Measurements from ENCODE around the gene UTP14C. TPM values are rescaled to one million over a fixed set of nuclear protein-coding genes. Genes with fewer than 3 reads are reported as not detected.

The UTP14C gene
- total RNA-seq, 2 donors from 2014 or later, result 19.1 to 26.1 TPM

DNA sequence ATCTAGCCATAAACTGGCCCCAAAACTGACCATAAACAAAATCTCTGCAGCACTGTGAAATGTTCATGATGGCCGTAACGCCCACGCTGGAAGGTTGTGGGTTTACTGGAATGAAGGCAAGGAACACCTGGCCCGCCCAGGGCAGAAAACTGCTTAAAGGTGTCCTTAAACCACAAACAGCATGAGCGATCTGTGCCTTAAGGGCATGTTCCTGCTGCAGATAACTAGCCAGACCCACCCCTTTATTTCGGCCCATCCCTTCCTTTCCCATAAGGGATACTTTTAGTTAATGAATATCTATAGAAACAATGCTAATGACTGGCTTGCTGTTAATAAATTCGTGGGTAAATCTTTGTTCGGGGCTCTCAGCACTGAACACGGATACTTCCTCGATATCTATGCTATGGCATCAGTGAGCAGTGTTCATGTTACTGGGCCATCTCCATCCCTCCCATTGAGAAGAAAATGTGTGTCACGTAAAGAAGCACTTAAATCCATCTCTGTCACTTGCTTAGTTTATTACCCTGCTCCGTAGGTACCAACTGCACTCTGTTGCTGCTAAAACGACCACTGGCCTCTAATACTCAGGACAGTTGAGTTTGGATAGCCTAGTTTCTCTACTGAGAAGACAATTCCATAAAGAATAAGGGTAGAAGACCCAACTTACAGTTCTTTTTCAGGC is 18.5 kb upstream of the UTP14C start:
- Histone ChIP-seq H3K4me3 (no peak overlapping the region), H3K4me1 (replicated peaks) (no peaks in the 10 kb centered on the region), H3K36me3 (no peaks in the 10 kb centered on the region), H3K9me3 (no peaks in the 10 kb centered on the region), H3K27me3 (replicated peaks; ENCODE audit: insufficient read depth) (no peaks in the 10 kb centered on the region), H3K27ac (no peak overlapping the region)
- WGBS, result 88% methylated on average over 13 of the region's 13 CpGs
- TF ChIP-seq CTCF (IDR thresholded peaks at IDR 0.05) (no peak), POLR2A (IDR thresholded peaks at IDR 0.05) (no peak), POLR2AphosphoS5 (IDR thresholded peaks at IDR 0.05) (no peak)
- DNase-seq (ENCODE audit: low spot score), result no peak
- intact Hi-C loops (cut with DNase I), result no loop called here

- H3K4me3 ChIP-seq, result no peak overlapping the region
- intact Hi-C loops (cut with DNase I), result no loop called here
- no peak for DNase-seq (ENCODE audit: low spot score)
- no peak overlapping the region for H3K27ac ChIP-seq
- no peaks in the 10 kb centered on the region for H3K4me1 ChIP-seq (replicated peaks)
- 93% methylated on average over 8 of the region's 8 CpGs for WGBS
- no peaks in the 10 kb centered on the region for H3K36me3 ChIP-seq
- TF ChIP-seq CTCF (IDR thresholded peaks at IDR 0.05) (no peak), POLR2AphosphoS5 (IDR thresholded peaks at IDR 0.05) (no peak), POLR2A (IDR thresholded peaks at IDR 0.05) (no peak)
- H3K27me3 ChIP-seq (replicated peaks; ENCODE audit: insufficient read depth), result no peaks in the 10 kb centered on the region
- no peaks in the 10 kb centered on the region for H3K9me3 ChIP-seq
These were observed 17.8 kb upstream of the UTP14C start for GRCh38 chr13:52006523-52007245.

- no peaks in the 10 kb centered on the region for H3K4me1 ChIP-seq (replicated peaks)
- no peak overlapping the region for H3K4me3 ChIP-seq
- no peak for TF ChIP-seq CTCF (IDR thresholded peaks at IDR 0.05)
- no peak for TF ChIP-seq POLR2AphosphoS5 (IDR thresholded peaks at IDR 0.05)
- TF ChIP-seq POLR2A (IDR thresholded peaks at IDR 0.05), result no peak
- H3K27ac ChIP-seq, result no peak overlapping the region
- H3K27me3 ChIP-seq (replicated peaks; ENCODE audit: insufficient read depth), result no peaks in the 10 kb centered on the region
- no peaks in the 10 kb centered on the region for H3K36me3 ChIP-seq
- 69% methylated on average over 6 of the region's 6 CpGs for WGBS
- intact Hi-C loops (cut with DNase I), result loop anchor here (5.0 to 10.0 kb wide), 3 partner anchors 185 to 442 kb away; partner anchors contain the start of gene VPS36
- H3K9me3 ChIP-seq, result no peaks in the 10 kb centered on the region
- no peak for DNase-seq (ENCODE audit: low spot score)
These were observed 14.5 kb upstream of the UTP14C start for GRCh38 chr13:52009946-52010345.

DNA sequence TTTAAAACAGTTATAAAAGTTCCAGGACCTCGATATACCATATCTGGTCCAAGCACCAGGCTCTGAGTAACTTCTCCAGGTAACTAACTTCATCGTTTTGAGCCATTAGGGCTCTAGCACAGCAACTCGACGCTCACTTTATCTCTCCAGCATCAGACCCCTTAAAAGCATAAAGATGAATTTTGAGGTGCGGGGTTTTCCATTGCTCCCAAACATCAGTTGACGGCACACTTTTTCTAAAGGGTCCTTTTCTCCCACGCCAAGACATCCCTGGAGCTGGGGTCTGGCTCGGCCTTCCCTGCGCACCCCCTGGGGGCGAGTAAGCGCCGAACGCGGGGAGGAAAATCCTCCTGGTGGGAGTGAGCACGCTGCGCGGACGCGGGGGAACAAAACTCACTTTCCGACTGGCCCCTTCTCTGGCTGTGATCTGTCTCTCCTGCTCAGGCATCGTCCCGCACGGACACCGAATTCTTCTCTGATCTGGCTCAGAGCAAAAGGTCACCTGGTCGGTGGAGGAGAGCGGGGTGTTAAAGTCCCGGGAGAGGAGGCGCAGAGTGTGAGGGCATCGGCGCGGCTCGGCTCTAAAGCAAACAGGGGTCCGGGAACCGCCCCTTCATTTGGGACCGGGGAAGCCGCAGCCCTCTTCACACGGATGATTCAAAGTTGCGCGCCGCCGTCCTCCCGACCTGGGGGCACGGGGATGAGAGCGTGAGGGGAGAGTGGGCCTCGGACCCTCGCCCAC is 13.4 kb upstream of the UTP14C start, which contains the start of gene ATP7B:
Gene ATP7B (minus strand): TSS at position 561 of the 742 bp plus-strand sequence. CDS start 113 bp downstream, at position 448.
- TF ChIP-seq CTCF (IDR thresholded peaks at IDR 0.05) (peak in 1 of 4 experiments; percentile 15), POLR2AphosphoS5 (IDR thresholded peaks at IDR 0.05) (no peak), POLR2A (IDR thresholded peaks at IDR 0.05) (no peak)
- DNase-seq (ENCODE audit: low spot score), result no peak
- intact Hi-C loops (cut with DNase I), result loop anchor here (5.0 to 10.0 kb wide), 3 partner anchors 184 to 441 kb away; partner anchors contain the start of gene VPS36

More for the DNA sequence above, 13.4 kb upstream of the UTP14C start, which contains the start of gene ATP7B:
- no peaks in the 10 kb centered on the region for H3K4me1 ChIP-seq (replicated peaks)
- H3K4me3 ChIP-seq, result peak within 1 kb of the TSS; percentile 65 to 67
- WGBS, result 3% methylated on average over 46 of the region's 46 CpGs
- no peaks in the 10 kb centered on the region for H3K36me3 ChIP-seq
- H3K9me3 ChIP-seq, result no peaks in the 10 kb centered on the region
- no peaks in the 10 kb centered on the region for H3K27me3 ChIP-seq (replicated peaks; ENCODE audit: insufficient read depth)
- peak within 1 kb of the TSS; percentile 79 to 81 for H3K27ac ChIP-seq
